Natural killer cell (primary cell): ENCODE data around the gene SCN2A. TPM values are rescaled to one million over a fixed set of nuclear protein-coding genes. Genes with fewer than 3 reads are reported as not detected.

Experiments
- ATAC-seq, 3 donors: fragments of 150-1000 bp in 2 of 3; fragments of 200-7000 bp in 1 of 3; cut with Tn5 transposase; 1 replicate in 1 of 3; 2 replicates in 2 of 3; pipeline ENCODE4 v1.10.0; 2021; ENCODE audit warnings: mild to moderate bottlenecking in 2 of 3, moderate library complexity in 2 of 3
- DNase-seq, 2 donors: peaks; one replicate each; pipeline versions ENCODE4 v3.0.0 to v3.0.0-alpha.2; 2013 to 2021; ENCODE audit warnings: mixed read lengths in 1 of 2
- H3K27ac ChIP-seq: one replicate; pipeline ENCODE4 v1.5.1; 2013; ENCODE audit warnings: mild to moderate bottlenecking, low read length
- H3K27me3 ChIP-seq: one replicate; pipeline ENCODE4 v1.6.1; 2013; ENCODE audit warnings: low read length; ENCODE audit not compliant: control insufficient read depth, insufficient read depth
- H3K36me3 ChIP-seq: one replicate; pipeline ENCODE4 v1.6.1; 2013; ENCODE audit warnings: low read length; ENCODE audit not compliant: control insufficient read depth, insufficient read depth
- H3K4me1 ChIP-seq: one replicate; pipeline ENCODE4 v1.6.1; 2013; ENCODE audit warnings: low read length; ENCODE audit not compliant: control insufficient read depth, insufficient read depth
- H3K4me3 ChIP-seq: one replicate; pipeline ENCODE4 v1.5.1; 2013; ENCODE audit warnings: low read length
- H3K9me3 ChIP-seq: one replicate; pipeline ENCODE4 v1.6.1; 2013; ENCODE audit warnings: low read length; ENCODE audit not compliant: control insufficient read depth, insufficient read depth
- H3K27ac Mint-ChIP-seq, 2 donors: one replicate each; pipeline ENCODE4 v1.8.0; 2022; ENCODE audit warnings: mild to moderate bottlenecking in 2 of 2, mixed read lengths in 2 of 2, moderate library complexity in 1 of 2
- H3K27me3 Mint-ChIP-seq, 2 donors: one replicate each; pipeline ENCODE4 v1.8.0; 2022; ENCODE audit warnings: low read depth in 2 of 2, mixed read lengths in 2 of 2
- H3K36me3 Mint-ChIP-seq: one replicate; pipeline ENCODE4 v1.8.0; 2022; ENCODE audit warnings: mixed read lengths
- H3K4me1 Mint-ChIP-seq, 2 donors: one replicate each; pipeline ENCODE4 v1.8.0; 2022; ENCODE audit warnings: mixed read lengths in 2 of 2
- H3K4me3 Mint-ChIP-seq: one replicate; pipeline ENCODE4 v1.8.0; 2022; ENCODE audit warnings: mild to moderate bottlenecking, moderate library complexity, mixed read lengths
- H3K9me3 Mint-ChIP-seq, 2 donors: one replicate each; pipeline ENCODE4 v1.8.0; 2022; ENCODE audit warnings: mixed read lengths in 2 of 2
- WGBS: methylation state at CpG from one replicate; pipeline ENCODE4 v1.1.7; 2013; ENCODE audit warnings: missing lambda C conversion rate; ENCODE audit not compliant: insufficient coverage; 5-methylcytosine and 5-hydroxymethylcytosine counted together
- intact Hi-C: fragments of 100-400 bp; cut with micrococcal nuclease; formaldehyde crosslinking; loops from one replicate; pipeline ENCODE4 v1.14.2; 2022
- total RNA-seq, 4 donors: library from RNA; stranded (reverse); fragments of 120-200 nt in 1 of 4; gene quantifications; one replicate each; pipeline versions ENCODE4 v1.2.3 to v1.2.4, GENCODE V29; 2013 to 2022
- TF ChIP-seq, protein P1 (sequence below): fragments of 200-600 bp; IDR thresholded peaks from one replicate; pipeline ENCODE4 v1.8.0; 2022; ENCODE audit warnings: antibody characterized with exemption

The SCN2A gene
- total RNA-seq, 3 donors from 2014 or later (not counting 1 experiment from before 2014, with no cell fraction given) = 0.10 TPM; not detected in 2

DNA sequence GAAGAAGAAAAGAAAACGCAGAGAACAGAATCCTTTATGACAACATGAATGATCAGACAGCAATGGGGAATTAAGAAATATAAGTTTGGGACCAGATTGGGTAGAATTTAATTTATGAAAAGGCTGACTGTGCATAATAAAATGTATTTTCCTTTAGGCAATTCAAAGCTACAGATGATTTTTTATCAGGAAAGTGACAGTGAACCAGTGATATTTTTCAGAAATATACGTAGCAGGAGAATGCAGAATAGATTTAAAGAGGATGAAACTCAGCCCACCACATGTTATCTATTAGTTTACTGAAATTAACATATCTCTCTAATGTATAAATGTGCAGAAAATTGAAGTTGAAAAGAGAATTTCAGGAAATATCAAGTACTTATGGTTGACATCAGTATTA, 110.0 kb downstream of the SCN2A start:
- H3K27me3 Mint-ChIP-seq = no peaks in the 10 kb centered on the region
- no peaks in the 10 kb centered on the region for H3K4me1 Mint-ChIP-seq
- Histone ChIP-seq H3K9me3 (no peaks in the 10 kb centered on the region), H3K27ac (no peak overlapping the region), H3K4me3 (no peak overlapping the region), H3K36me3 (no peaks in the 10 kb centered on the region), H3K4me1 (no peaks in the 10 kb centered on the region), H3K27me3 (no peaks in the 10 kb centered on the region)
- intact Hi-C loops = no loop called here
- TF ChIP-seq, protein P1, sequence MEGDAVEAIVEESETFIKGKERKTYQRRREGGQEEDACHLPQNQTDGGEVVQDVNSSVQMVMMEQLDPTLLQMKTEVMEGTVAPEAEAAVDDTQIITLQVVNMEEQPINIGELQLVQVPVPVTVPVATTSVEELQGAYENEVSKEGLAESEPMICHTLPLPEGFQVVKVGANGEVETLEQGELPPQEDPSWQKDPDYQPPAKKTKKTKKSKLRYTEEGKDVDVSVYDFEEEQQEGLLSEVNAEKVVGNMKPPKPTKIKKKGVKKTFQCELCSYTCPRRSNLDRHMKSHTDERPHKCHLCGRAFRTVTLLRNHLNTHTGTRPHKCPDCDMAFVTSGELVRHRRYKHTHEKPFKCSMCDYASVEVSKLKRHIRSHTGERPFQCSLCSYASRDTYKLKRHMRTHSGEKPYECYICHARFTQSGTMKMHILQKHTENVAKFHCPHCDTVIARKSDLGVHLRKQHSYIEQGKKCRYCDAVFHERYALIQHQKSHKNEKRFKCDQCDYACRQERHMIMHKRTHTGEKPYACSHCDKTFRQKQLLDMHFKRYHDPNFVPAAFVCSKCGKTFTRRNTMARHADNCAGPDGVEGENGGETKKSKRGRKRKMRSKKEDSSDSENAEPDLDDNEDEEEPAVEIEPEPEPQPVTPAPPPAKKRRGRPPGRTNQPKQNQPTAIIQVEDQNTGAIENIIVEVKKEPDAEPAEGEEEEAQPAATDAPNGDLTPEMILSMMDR = no peak
- no peaks in the 10 kb centered on the region for H3K9me3 Mint-ChIP-seq
- ATAC-seq = no peak
- H3K27ac Mint-ChIP-seq = no peak overlapping the region
- WGBS = 75% methylated on average over 1 of the region's 2 CpGs
- no peak overlapping the region for H3K4me3 Mint-ChIP-seq
- H3K36me3 Mint-ChIP-seq = no peaks in the 10 kb centered on the region
- DNase-seq = no peak

DNA sequence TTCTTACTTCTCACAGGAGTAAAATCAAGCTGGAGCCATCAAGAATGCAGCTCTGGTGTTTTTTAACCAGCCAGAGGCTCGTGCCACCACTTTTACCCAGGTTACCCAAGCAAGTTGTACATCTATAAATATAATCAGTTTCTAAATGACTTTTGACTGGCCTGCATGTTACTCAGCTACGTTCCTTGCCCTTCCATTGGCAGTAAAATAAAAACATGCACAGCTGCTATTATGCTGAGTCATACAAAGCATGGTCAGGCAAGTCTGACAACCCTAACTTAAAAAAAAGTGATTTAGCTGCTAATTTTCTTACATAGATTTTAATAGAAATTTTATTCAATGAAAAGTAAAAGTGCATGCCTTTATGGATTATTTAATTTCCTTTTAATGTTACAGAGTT, 118.5 kb downstream of the SCN2A start:
- H3K27me3 ChIP-seq = no peaks in the 10 kb centered on the region
- no peak overlapping the region for H3K27ac ChIP-seq
- TF ChIP-seq, protein P1 = no peak
- no peak overlapping the region for H3K4me3 ChIP-seq
- WGBS = 25% methylated on average over 2 of the region's 2 CpGs
- Mint-ChIP-seq H3K9me3 (no peaks in the 10 kb centered on the region), H3K27ac (no peak overlapping the region), H3K36me3 (no peaks in the 10 kb centered on the region), H3K4me3 (no peak overlapping the region), H3K4me1 (no peaks in the 10 kb centered on the region), H3K27me3 (peaks cover 0 to 7% of the 10 kb centered on the region in 2 donors)
- no peaks in the 10 kb centered on the region for H3K4me1 ChIP-seq
- no peaks in the 10 kb centered on the region for H3K9me3 ChIP-seq
- H3K36me3 ChIP-seq = no peaks in the 10 kb centered on the region
- no peak for ATAC-seq
- no peak for DNase-seq
- intact Hi-C loops = no loop called here

DNA sequence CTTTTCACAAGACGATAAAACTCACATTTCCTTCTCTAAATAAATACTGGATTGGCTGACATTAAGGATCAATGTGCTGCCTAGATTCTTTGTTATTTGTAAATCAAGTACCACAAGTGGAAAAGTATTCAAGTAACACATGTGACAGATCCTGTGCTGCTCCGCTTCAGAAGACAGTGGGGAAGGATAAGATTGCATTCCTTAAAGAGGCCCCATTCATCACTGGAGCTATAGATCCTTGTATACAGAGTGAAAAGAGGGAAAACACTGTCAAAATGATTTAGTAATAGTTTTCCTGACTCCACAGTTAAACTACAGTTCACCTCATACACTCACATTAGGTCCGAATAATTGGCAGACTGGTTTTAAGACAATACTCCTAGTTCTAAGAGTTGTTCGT, 122.3 kb downstream of the SCN2A start:
- no peaks in the 10 kb centered on the region for H3K4me1 Mint-ChIP-seq
- no peaks in the 10 kb centered on the region for H3K27me3 ChIP-seq
- no peak overlapping the region for H3K27ac ChIP-seq
- H3K36me3 Mint-ChIP-seq = no peaks in the 10 kb centered on the region
- DNase-seq = no peak
- no peaks in the 10 kb centered on the region for H3K9me3 Mint-ChIP-seq
- TF ChIP-seq, protein P1 = no peak
- ATAC-seq = no peak
- WGBS = 100% methylated on average over 1 of the region's 4 CpGs
- H3K27ac Mint-ChIP-seq = no peak overlapping the region
- H3K9me3 ChIP-seq = no peaks in the 10 kb centered on the region
- intact Hi-C loops = no loop called here
- H3K27me3 Mint-ChIP-seq = peaks cover 0 to 3% of the 10 kb centered on the region in 2 donors
- H3K4me3 Mint-ChIP-seq = no peak overlapping the region
- H3K4me1 ChIP-seq = no peaks in the 10 kb centered on the region
- H3K36me3 ChIP-seq = no peaks in the 10 kb centered on the region
- no peak overlapping the region for H3K4me3 ChIP-seq

DNA sequence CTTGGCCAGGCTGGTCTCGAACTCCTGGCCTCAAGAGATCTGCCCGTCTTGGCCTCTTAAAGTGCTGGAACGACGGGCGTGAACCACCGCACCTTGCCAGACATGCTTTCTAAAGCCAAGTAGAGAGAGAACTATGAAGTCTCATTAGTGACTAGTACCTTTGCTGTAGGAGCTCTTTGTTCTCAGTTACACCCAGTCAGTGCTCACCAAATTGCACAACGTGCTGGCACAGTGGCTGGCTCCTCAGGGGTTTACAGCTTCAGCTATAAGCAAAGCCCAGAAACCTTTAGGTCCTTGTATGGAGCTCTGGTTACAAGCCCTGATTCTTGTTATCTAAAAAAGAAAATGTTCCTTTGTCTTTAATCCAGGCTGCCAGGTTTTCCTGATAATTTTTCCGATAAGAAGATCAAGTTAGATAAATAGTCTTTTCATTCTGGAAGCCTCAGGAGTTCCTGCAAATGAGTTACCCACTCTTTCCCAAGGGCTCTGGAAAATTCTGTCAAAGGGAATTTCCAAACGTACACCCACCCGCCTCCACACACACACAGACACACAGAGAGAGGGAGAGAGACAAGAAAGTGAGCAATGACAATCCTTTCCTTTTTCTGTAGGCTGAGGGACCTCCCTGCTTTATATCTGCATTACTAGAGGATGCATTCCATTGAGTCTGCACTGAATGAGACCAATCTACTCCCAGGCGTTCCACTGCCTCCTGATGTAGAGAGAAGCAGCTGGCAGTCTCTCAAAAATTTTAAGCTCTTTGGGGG, 130.1 kb downstream of the SCN2A start:
- Mint-ChIP-seq H3K36me3 (no peaks in the 10 kb centered on the region), H3K4me1 (no peaks in the 10 kb centered on the region), H3K9me3 (no peaks in the 10 kb centered on the region), H3K4me3 (no peak overlapping the region), H3K27ac (no peak overlapping the region), H3K27me3 (no peaks in the 10 kb centered on the region)
- H3K36me3 ChIP-seq = no peaks in the 10 kb centered on the region
- no peak overlapping the region for H3K27ac ChIP-seq
- H3K4me1 ChIP-seq = no peaks in the 10 kb centered on the region
- ATAC-seq (no peak), DNase-seq (no peak)
- intact Hi-C loops = no loop called here
- no peaks in the 10 kb centered on the region for H3K27me3 ChIP-seq
- no peaks in the 10 kb centered on the region for H3K9me3 ChIP-seq
- H3K4me3 ChIP-seq = no peak overlapping the region
- WGBS = 85% methylated on average over 11 of the region's 11 CpGs
- TF ChIP-seq, protein P1 = no peak
